ENCODE measurements around the gene MIAT.

The MIAT gene

DNA sequence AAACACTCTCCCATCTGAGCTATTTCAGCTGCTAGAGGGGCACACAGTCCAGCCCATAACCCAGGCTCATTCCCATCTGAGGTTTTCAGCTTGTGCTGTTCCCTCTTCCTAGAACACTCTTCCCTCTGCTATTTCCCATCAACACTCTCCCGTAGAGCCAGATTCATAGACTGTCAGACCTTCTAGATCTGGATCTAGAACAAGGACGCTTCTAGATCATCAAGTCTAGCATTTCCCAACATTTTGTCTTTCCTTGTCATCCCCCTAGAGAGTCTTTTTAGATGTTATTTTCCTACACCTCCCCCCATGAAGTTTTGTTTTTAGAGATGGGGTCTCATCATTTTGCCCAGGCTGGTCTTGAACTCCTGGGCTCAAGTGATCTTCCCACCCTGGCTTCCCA lies 22.3 kb upstream of the MIAT start:
- no peaks in the 10 kb centered on the region for H3K9me3 ChIP-seq (ENCODE audit: insufficient read depth, low read depth, low read length)
- H4K20me1 ChIP-seq (ENCODE audit: insufficient read depth, low read length, poor library complexity, severe bottlenecking): no peaks in the 10 kb centered on the region
- no peaks in the 10 kb centered on the region for H3K79me2 ChIP-seq (ENCODE audit: insufficient read depth, low read length)
- no peaks in the 10 kb centered on the region for H3K27me3 ChIP-seq (ENCODE audit: insufficient read depth, low read length, poor library complexity, severe bottlenecking)
- no peaks in the 10 kb centered on the region for H3F3A ChIP-seq (ENCODE audit: low read depth)
- H3K4me2 ChIP-seq (ENCODE audit: low read depth, low read length, poor library complexity, severe bottlenecking): no peak overlapping the region
- H3K9me2 ChIP-seq (replicated peaks; ENCODE audit: low read depth, low read length): no peaks in the 10 kb centered on the region
- no peak for TF ChIP-seq EZH2phosphoT487 (IDR thresholded peaks at IDR 0.05; ENCODE audit: borderline replicate concordance)
- TF ChIP-seq, protein P1, sequence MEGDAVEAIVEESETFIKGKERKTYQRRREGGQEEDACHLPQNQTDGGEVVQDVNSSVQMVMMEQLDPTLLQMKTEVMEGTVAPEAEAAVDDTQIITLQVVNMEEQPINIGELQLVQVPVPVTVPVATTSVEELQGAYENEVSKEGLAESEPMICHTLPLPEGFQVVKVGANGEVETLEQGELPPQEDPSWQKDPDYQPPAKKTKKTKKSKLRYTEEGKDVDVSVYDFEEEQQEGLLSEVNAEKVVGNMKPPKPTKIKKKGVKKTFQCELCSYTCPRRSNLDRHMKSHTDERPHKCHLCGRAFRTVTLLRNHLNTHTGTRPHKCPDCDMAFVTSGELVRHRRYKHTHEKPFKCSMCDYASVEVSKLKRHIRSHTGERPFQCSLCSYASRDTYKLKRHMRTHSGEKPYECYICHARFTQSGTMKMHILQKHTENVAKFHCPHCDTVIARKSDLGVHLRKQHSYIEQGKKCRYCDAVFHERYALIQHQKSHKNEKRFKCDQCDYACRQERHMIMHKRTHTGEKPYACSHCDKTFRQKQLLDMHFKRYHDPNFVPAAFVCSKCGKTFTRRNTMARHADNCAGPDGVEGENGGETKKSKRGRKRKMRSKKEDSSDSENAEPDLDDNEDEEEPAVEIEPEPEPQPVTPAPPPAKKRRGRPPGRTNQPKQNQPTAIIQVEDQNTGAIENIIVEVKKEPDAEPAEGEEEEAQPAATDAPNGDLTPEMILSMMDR (conservative IDR thresholded peaks at IDR 0.05; ENCODE audit: low read length): no peak
- H2AFZ ChIP-seq (ENCODE audit: low read length): no peak overlapping the region
- H3K4me1 ChIP-seq (ENCODE audit: insufficient read depth, low read length, poor library complexity, severe bottlenecking): peaks cover 14% of the 10 kb centered on the region
- H3K4me3 ChIP-seq (ENCODE audit: low read length, poor library complexity, severe bottlenecking): no peak overlapping the region
- no peaks in the 10 kb centered on the region for H3K36me3 ChIP-seq (ENCODE audit: insufficient read depth, low read length)
- no peak overlapping the region for H3K9ac ChIP-seq (ENCODE audit: low read depth, low read length, poor library complexity, severe bottlenecking)

DNA sequence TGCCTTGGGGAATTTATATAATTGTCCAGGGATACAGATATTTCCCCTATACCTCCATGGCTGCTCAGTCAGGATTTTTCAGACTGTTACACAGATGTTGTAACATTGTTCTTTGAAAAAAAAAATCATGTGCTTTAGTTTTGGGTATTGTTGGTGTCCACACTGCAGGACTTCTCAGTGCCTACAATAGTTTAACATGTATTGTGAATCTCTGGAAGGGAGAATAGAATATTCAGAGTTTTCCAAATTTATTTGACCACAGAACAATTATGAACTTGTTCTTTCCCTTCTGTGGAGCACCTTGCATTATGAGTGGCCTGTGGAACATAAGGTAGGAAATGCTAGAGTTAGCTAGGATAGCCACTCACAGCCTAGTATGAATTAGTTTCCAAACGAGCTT lies 21.1 kb upstream of the MIAT start:
- H3K36me3 ChIP-seq (ENCODE audit: insufficient read depth, low read length): no peaks in the 10 kb centered on the region
- no peak overlapping the region for H3K4me2 ChIP-seq (ENCODE audit: low read depth, low read length, poor library complexity, severe bottlenecking)
- H3K4me3 ChIP-seq (ENCODE audit: low read length, poor library complexity, severe bottlenecking): no peak overlapping the region
- no peaks in the 10 kb centered on the region for H3K9me3 ChIP-seq (ENCODE audit: insufficient read depth, low read depth, low read length)
- H4K20me1 ChIP-seq (ENCODE audit: insufficient read depth, low read length, poor library complexity, severe bottlenecking): no peaks in the 10 kb centered on the region
- no peak overlapping the region for H3K9ac ChIP-seq (ENCODE audit: low read depth, low read length, poor library complexity, severe bottlenecking)
- H3F3A ChIP-seq (ENCODE audit: low read depth): no peaks in the 10 kb centered on the region
- H3K4me1 ChIP-seq (ENCODE audit: insufficient read depth, low read length, poor library complexity, severe bottlenecking): peaks cover 24% of the 10 kb centered on the region
- no peaks in the 10 kb centered on the region for H3K9me2 ChIP-seq (replicated peaks; ENCODE audit: low read depth, low read length)
- H3K27me3 ChIP-seq (ENCODE audit: insufficient read depth, low read length, poor library complexity, severe bottlenecking): no peaks in the 10 kb centered on the region
- TF ChIP-seq, protein P1 (conservative IDR thresholded peaks at IDR 0.05; ENCODE audit: low read length): no peak
- TF ChIP-seq EZH2phosphoT487 (IDR thresholded peaks at IDR 0.05; ENCODE audit: borderline replicate concordance): no peak
- no peak overlapping the region for H2AFZ ChIP-seq (ENCODE audit: low read length)
- no peaks in the 10 kb centered on the region for H3K79me2 ChIP-seq (ENCODE audit: insufficient read depth, low read length)

DNA sequence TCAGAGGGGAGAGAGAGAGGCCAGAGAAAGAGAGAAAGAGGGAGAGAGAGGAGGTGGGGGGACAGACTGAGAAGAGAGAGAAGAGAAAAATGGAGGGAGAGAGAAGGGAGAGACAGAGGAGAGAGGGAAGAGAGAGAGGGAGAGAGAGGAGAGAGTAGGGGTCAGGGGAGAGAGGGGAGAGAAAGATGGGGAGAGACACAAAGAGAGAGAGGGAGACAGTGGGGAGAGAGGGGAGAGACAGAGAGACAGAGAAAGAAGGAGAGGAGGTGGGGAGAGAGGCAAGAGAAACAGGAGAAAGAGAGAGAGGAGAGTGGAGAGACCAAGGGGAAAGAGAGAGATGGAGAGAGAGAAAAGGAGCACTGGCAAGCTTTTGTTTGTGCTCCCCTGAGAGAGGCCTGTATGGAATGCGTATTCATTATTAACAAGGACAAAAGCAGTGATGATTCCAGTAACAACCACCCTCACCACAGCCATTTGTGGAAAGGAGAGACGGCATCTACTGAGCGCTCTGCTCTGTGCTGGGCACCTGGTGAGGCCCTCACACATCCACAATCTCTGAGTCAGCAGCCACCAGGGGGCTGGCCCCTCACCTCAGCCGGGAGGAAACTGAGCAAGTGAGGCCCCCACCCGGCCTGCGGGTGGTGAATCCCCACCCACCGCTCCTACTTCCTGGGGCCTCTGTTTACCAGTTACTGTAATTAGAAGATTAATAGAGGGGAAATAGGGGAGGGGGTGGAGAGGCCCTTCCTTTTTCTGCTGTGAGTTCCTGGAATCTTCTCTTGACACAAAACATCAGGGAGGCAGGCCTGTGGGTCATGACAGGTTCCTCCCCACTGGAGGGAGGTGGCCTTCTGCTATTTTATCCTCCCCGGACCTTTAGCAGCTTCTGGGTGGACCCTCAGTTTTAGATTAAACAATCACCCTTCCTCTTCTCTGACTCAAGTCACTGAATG lies 14.6 kb upstream of the MIAT start:
- no peaks in the 10 kb centered on the region for H4K20me1 ChIP-seq (ENCODE audit: insufficient read depth, low read length, poor library complexity, severe bottlenecking)
- H3F3A ChIP-seq (ENCODE audit: low read depth): no peaks in the 10 kb centered on the region
- peak overlapping the region; percentile 76 for H3K9ac ChIP-seq (ENCODE audit: low read depth, low read length, poor library complexity, severe bottlenecking)
- no peaks in the 10 kb centered on the region for H3K36me3 ChIP-seq (ENCODE audit: insufficient read depth, low read length)
- peak overlapping the region; percentile 63 for H3K4me3 ChIP-seq (ENCODE audit: low read length, poor library complexity, severe bottlenecking)
- H3K79me2 ChIP-seq (ENCODE audit: insufficient read depth, low read length): no peaks in the 10 kb centered on the region
- H3K4me1 ChIP-seq (ENCODE audit: insufficient read depth, low read length, poor library complexity, severe bottlenecking): peaks cover 60% of the 10 kb centered on the region
- peak overlapping the region; percentile 22 for H2AFZ ChIP-seq (ENCODE audit: low read length)
- no peaks in the 10 kb centered on the region for H3K9me3 ChIP-seq (ENCODE audit: insufficient read depth, low read depth, low read length)
- H3K27me3 ChIP-seq (ENCODE audit: insufficient read depth, low read length, poor library complexity, severe bottlenecking): no peaks in the 10 kb centered on the region
- TF ChIP-seq, protein P1 (conservative IDR thresholded peaks at IDR 0.05; ENCODE audit: low read length): peak; percentile 63
- no peak for TF ChIP-seq EZH2phosphoT487 (IDR thresholded peaks at IDR 0.05; ENCODE audit: borderline replicate concordance)
- peak overlapping the region; percentile 77 for H3K4me2 ChIP-seq (ENCODE audit: low read depth, low read length, poor library complexity, severe bottlenecking)
- H3K9me2 ChIP-seq (replicated peaks; ENCODE audit: low read depth, low read length): no peaks in the 10 kb centered on the region

Data from Loucy (cell line).